Raji (cell line): Measurements from ENCODE around the gene EPHB2.

Experiments
- POLR2A ChIP-seq: IDR thresholded peaks from 2 replicates; pipeline ENCODE4 v1.6.1; 2011; ENCODE audit warnings: low read depth, low read length, control low read depth; ENCODE audit not compliant: insufficient read depth

EPHB2 gene

GRCh38 chr1:22815421-22816066 lies 104.9 kb downstream of the EPHB2 start:
- no peak for TF ChIP-seq POLR2A

GRCh38 chr1:22816067-22816775 lies 105.6 kb downstream of the EPHB2 start:
- no peak for TF ChIP-seq POLR2A

- TF ChIP-seq POLR2A: no peak
Measured at GRCh38 chr1:22816803-22817202, 106.2 kb downstream of the EPHB2 start.

- no peak for TF ChIP-seq POLR2A
Measured at GRCh38 chr1:22817462-22817861, 106.8 kb downstream of the EPHB2 start.

GRCh38 chr1:22818061-22818770 lies 107.6 kb downstream of the EPHB2 start:
- no peak for TF ChIP-seq POLR2A

GRCh38 chr1:22819361-22819760 lies 108.7 kb downstream of the EPHB2 start:
- TF ChIP-seq POLR2A: no peak

- no peak for TF ChIP-seq POLR2A
Measured at GRCh38 chr1:22821027-22821426, 110.4 kb downstream of the EPHB2 start.

- no peak for TF ChIP-seq POLR2A
Measured at GRCh38 chr1:22822371-22822770, 111.7 kb downstream of the EPHB2 start.

GRCh38 chr1:22824466-22824865 lies 113.8 kb downstream of the EPHB2 start:
- no peak for TF ChIP-seq POLR2A

- TF ChIP-seq POLR2A: no peak
Measured at GRCh38 chr1:22824975-22825374, 114.3 kb downstream of the EPHB2 start.

- no peak for TF ChIP-seq POLR2A
Measured at GRCh38 chr1:22825486-22826189, 115.0 kb downstream of the EPHB2 start.

GRCh38 chr1:22826604-22827580 lies 116.3 kb downstream of the EPHB2 start:
- TF ChIP-seq POLR2A: no peak

GRCh38 chr1:22827666-22828483 lies 117.2 kb downstream of the EPHB2 start:
- TF ChIP-seq POLR2A: no peak
